H9 (cell line): ENCODE measurements around the gene PFDN5. TPM values are rescaled to one million over a fixed set of nuclear protein-coding genes. Genes with fewer than 3 reads are reported as not detected.

Source experiments
- DNase-seq: peaks from one replicate; pipeline ENCODE4 v3.0.0-alpha.2; 2017
- H2AFZ ChIP-seq: one replicate; pipeline ENCODE4 v1.6.1; 2013; ENCODE audit warnings: mild to moderate bottlenecking, low read length, control low read depth, moderate library complexity
- H2AK5ac ChIP-seq: 2 replicates; pipeline ENCODE4 v1.6.1; 2013; ENCODE audit warnings: low read length, control low read depth, mixed read lengths; ENCODE audit not compliant: insufficient read length
- H2BK120ac ChIP-seq: one replicate; pipeline ENCODE4 v1.6.1; 2013; ENCODE audit warnings: low read depth, mild to moderate bottlenecking, low read length, control low read depth, inconsistent platforms; ENCODE audit not compliant: poor library complexity, severe bottlenecking
- H2BK12ac ChIP-seq: 2 replicates; pipeline ENCODE4 v1.6.1; 2013; ENCODE audit warnings: low read length, control low read depth, mixed read lengths, low read depth; ENCODE audit not compliant: insufficient read length
- H2BK15ac ChIP-seq: 2 replicates; pipeline ENCODE4 v1.6.1; 2013; ENCODE audit warnings: low read depth, low read length, control low read depth
- H2BK20ac ChIP-seq: one replicate; pipeline ENCODE4 v1.6.1; 2013; ENCODE audit warnings: low read depth, mild to moderate bottlenecking, low read length, control low read depth, inconsistent platforms; ENCODE audit not compliant: poor library complexity, severe bottlenecking
- H2BK5ac ChIP-seq: 2 replicates; pipeline ENCODE4 v1.6.1; 2013; ENCODE audit warnings: low read length, control low read depth, mixed read lengths; ENCODE audit not compliant: insufficient read length
- H3K14ac ChIP-seq: 2 replicates; pipeline ENCODE4 v1.6.1; 2013; ENCODE audit warnings: low read length, control low read depth; ENCODE audit not compliant: insufficient read depth
- H3K18ac ChIP-seq: 2 replicates; pipeline ENCODE4 v1.6.1; 2013; ENCODE audit warnings: low read depth, mild to moderate bottlenecking, mixed read lengths, low read length, control low read depth; ENCODE audit not compliant: insufficient read length
- H3K23ac ChIP-seq: 2 replicates; pipeline ENCODE4 v1.6.1; 2013; ENCODE audit warnings: low read length, control low read depth, mixed read lengths, low read depth; ENCODE audit not compliant: insufficient read length
- H3K23me2 ChIP-seq: 2 replicates; pipeline ENCODE4 v1.6.1; 2013; ENCODE audit warnings: low read depth, mild to moderate bottlenecking, mixed read lengths, low read length, control low read depth; ENCODE audit not compliant: insufficient read length, poor library complexity, severe bottlenecking
- H3K27ac ChIP-seq: 2 replicates; pipeline ENCODE4 v1.5.1; 2013; ENCODE audit warnings: low read length, control low read depth, mixed read lengths, low read depth; ENCODE audit not compliant: insufficient read length
- H3K27me3 ChIP-seq: 2 replicates; pipeline ENCODE4 v1.6.1; 2013; ENCODE audit warnings: low read length, control low read depth, inconsistent platforms; ENCODE audit not compliant: insufficient read depth
- H3K4ac ChIP-seq: 2 replicates; pipeline ENCODE4 v1.6.1; 2013; ENCODE audit warnings: low read depth, mild to moderate bottlenecking, control low read depth, inconsistent platforms, low read length, moderate library complexity
- H3K4me1 ChIP-seq: 2 replicates; pipeline ENCODE4 v1.6.1; 2013; ENCODE audit warnings: low read length, control low read depth, inconsistent platforms; ENCODE audit not compliant: insufficient read depth
- H3K4me2 ChIP-seq: 2 replicates; pipeline ENCODE4 v1.6.1; 2013; ENCODE audit warnings: low read length, control low read depth, mixed read lengths; ENCODE audit not compliant: insufficient read length, insufficient read depth
- H3K56ac ChIP-seq: 2 replicates; pipeline ENCODE4 v1.6.1; 2013; ENCODE audit warnings: low read depth, mild to moderate bottlenecking, mixed read lengths, low read length, control low read depth; ENCODE audit not compliant: insufficient read length
- H3K79me1 ChIP-seq: 2 replicates; pipeline ENCODE4 v1.6.1; 2013; ENCODE audit warnings: low read depth, mild to moderate bottlenecking, moderate library complexity, low read length, control low read depth, inconsistent platforms; ENCODE audit not compliant: insufficient read depth, poor library complexity, severe bottlenecking
- H3K79me2 ChIP-seq: 2 replicates; pipeline ENCODE4 v1.6.1; 2013; ENCODE audit warnings: low read length, control low read depth, inconsistent platforms; ENCODE audit not compliant: insufficient read depth
- H3K9ac ChIP-seq: 2 replicates; pipeline ENCODE4 v1.6.1; 2013; ENCODE audit warnings: low read length, control low read depth, mixed read lengths; ENCODE audit not compliant: insufficient read length; ENCODE audit errors: extremely low read depth
- H3K9me3 ChIP-seq: one replicate; pipeline ENCODE4 v1.6.1; 2013; ENCODE audit warnings: low read depth, low read length, inconsistent platforms; ENCODE audit not compliant: control insufficient read depth
- H3T11ph ChIP-seq: one replicate; pipeline ENCODE4 v1.6.1; 2013; ENCODE audit warnings: mild to moderate bottlenecking, low read length, control low read depth, inconsistent platforms
- H4K20me1 ChIP-seq: one replicate; pipeline ENCODE4 v1.6.1; 2013; ENCODE audit not compliant: control insufficient read depth, insufficient read length, insufficient read depth
- H4K5ac ChIP-seq: 2 replicates; pipeline ENCODE4 v1.6.1; 2013; ENCODE audit warnings: low read depth, mild to moderate bottlenecking, mixed read lengths, low read length, control low read depth; ENCODE audit not compliant: insufficient read length
- H4K8ac ChIP-seq: replicated peaks from 2 replicates; pipeline ENCODE4 v1.6.1; 2013; ENCODE audit warnings: low read length, control low read depth, mixed read lengths, low read depth; ENCODE audit not compliant: insufficient read length
- H4K91ac ChIP-seq: 2 replicates; pipeline ENCODE4 v1.6.1; 2013; ENCODE audit warnings: low read depth, mild to moderate bottlenecking, moderate library complexity, mixed read lengths, low read length, control low read depth; ENCODE audit not compliant: insufficient read length
- H3K27ac Mint-ChIP-seq, 3 experiments: 2 replicates in 2 of 3; 3 replicates in 1 of 3; pipeline ENCODE4 v1.8.0; 2020 to 2021; ENCODE audit warnings: mixed read lengths in 3 of 3, mild to moderate bottlenecking in 1 of 3, moderate library complexity in 1 of 3
- H3K27me3 Mint-ChIP-seq: 2 replicates; pipeline ENCODE4 v1.8.0; 2021; ENCODE audit warnings: low read depth, mild to moderate bottlenecking, moderate library complexity, mixed read lengths
- H3K36me3 Mint-ChIP-seq, 3 experiments: 2 replicates in 2 of 3; 3 replicates in 1 of 3; pipeline ENCODE4 v1.8.0; 2020 to 2021; ENCODE audit warnings: low read depth in 3 of 3, mixed read lengths in 3 of 3; ENCODE audit not compliant: insufficient read depth in 1 of 3
- H3K4me1 Mint-ChIP-seq, 2 experiments: 2 replicates each; pipeline ENCODE4 v1.8.0; 2020; ENCODE audit warnings: mixed read lengths in 2 of 2
- H3K4me3 Mint-ChIP-seq, 2 experiments: 2 replicates in 1 of 2; 3 replicates in 1 of 2; pipeline ENCODE4 v1.8.0; 2020 to 2021; ENCODE audit warnings: mild to moderate bottlenecking in 2 of 2, mixed read lengths in 2 of 2, moderate library complexity in 1 of 2
- H3K9me3 Mint-ChIP-seq, 2 experiments: 2 replicates in 1 of 2; 3 replicates in 1 of 2; pipeline ENCODE4 v1.8.0; 2020; ENCODE audit warnings: mild to moderate bottlenecking in 2 of 2, mixed read lengths in 2 of 2, moderate library complexity in 1 of 2
- CTCF ChIP-seq: fragments of 200-600 bp; sonication (generic); conservative IDR thresholded peaks from 3 replicates; pipeline ENCODE4 v1.8.0; 2021; ENCODE audit warnings: antibody characterized with exemption, mild to moderate bottlenecking
- WGBS: extraction: QIAGEN DNeasy Blood & Tissue Kit; methylation state at CpG from one replicate; pipeline ENCODE4 v1.1.7; 2013; ENCODE audit warnings: missing lambda C conversion rate, low lambda C conversion rate, mixed read lengths; ENCODE audit not compliant: insufficient read length; ENCODE audit errors: extremely low coverage; 5-methylcytosine and 5-hydroxymethylcytosine counted together
- total RNA-seq: library from RNA; stranded (reverse); gene quantifications from 2 replicates; pipeline ENCODE4 v1.2.1, GENCODE V29; 2021

Gene PFDN5
- total RNA-seq, 1 experiment from 2014 or later = 285 TPM

- TF ChIP-seq CTCF = no peak
- Mint-ChIP-seq H3K4me1 (no peaks in the 10 kb centered on the region), H3K9me3 (no peaks in the 10 kb centered on the region), H3K4me3 (no peak overlapping the region), H3K27ac (peak overlapping the region in 1 of 3 experiments; percentile 3; a peak in 2 of 7 replicates), H3K27me3 (no peaks in the 10 kb centered on the region; the same call in 1 of the 2 replicates), H3K36me3 (peaks cover 28 to 65% (median 57%) of the 10 kb centered on the region in 3 experiments; a peak in 6 of 7 replicates)
- Histone ChIP-seq H2AFZ (no peak overlapping the region), H4K5ac (no peak overlapping the region), H3K18ac (no peak overlapping the region), H3K79me1 (no peaks in the 10 kb centered on the region), H4K20me1 (no peaks in the 10 kb centered on the region), H4K91ac (no peak overlapping the region), H3K9ac (no peak overlapping the region), H2BK5ac (no peak overlapping the region), H3K79me2 (no peaks in the 10 kb centered on the region), H2BK12ac (no peak overlapping the region), H2BK20ac (no peak overlapping the region), H2AK5ac (no peak overlapping the region), H3K23me2 (no peaks in the 10 kb centered on the region), H3K4me2 (no peak overlapping the region), H3K27me3 (no peaks in the 10 kb centered on the region), H3K4me1 (no peaks in the 10 kb centered on the region), H3K9me3 (no peaks in the 10 kb centered on the region), H3K4ac (no peak overlapping the region), H4K8ac (no peak overlapping the region), H3T11ph (no peak overlapping the region), H3K27ac (no peak overlapping the region), H3K23ac (no peak overlapping the region), H2BK15ac (no peak overlapping the region), H3K14ac (no peak overlapping the region), H2BK120ac (no peak overlapping the region), H3K56ac (no peak overlapping the region)
- no CpG with 5 or more reads among the region's 4 CpGs for WGBS
- no peak for DNase-seq
Observed at GRCh38 chr12:53308276-53308675, 12.9 kb downstream of the PFDN5 start.
